ENCODE data around the gene ZC2HC1B. TPM values are rescaled to one million over a fixed set of nuclear protein-coding genes. Genes with fewer than 3 reads are reported as not detected.

Gene ZC2HC1B
- total RNA-seq, 6 experiments from 2014 or later: not detected

- DNase-seq: no peak
- Mint-ChIP-seq H3K4me3 (no peak overlapping the region), H3K9me3 (no peaks in the 10 kb centered on the region), H3K27ac (no peak overlapping the region), H3K27me3 (ENCODE audit: insufficient read depth) (peaks cover 8% of the 10 kb centered on the region), H3K4me1 (ENCODE audit: low read depth) (no peaks in the 10 kb centered on the region), H3K36me3 (ENCODE audit: low read depth) (no peaks in the 10 kb centered on the region; the same call in 1 of the 2 replicates)
- no peak for TF ChIP-seq CTCF (IDR thresholded peaks at IDR 0.05)
These were observed 83.9 kb downstream of the ZC2HC1B start for GRCh38 chr6:143948208-143948607.

- H3K4me3 Mint-ChIP-seq: no peak overlapping the region
- no peak overlapping the region for H3K27ac Mint-ChIP-seq
- no peak for TF ChIP-seq CTCF (IDR thresholded peaks at IDR 0.05)
- H3K36me3 Mint-ChIP-seq (ENCODE audit: low read depth): no peaks in the 10 kb centered on the region; the same call in 1 of the 2 replicates
- no peak for DNase-seq
- H3K27me3 Mint-ChIP-seq (ENCODE audit: insufficient read depth): peaks cover 6% of the 10 kb centered on the region
- H3K9me3 Mint-ChIP-seq: no peaks in the 10 kb centered on the region
- no peaks in the 10 kb centered on the region for H3K4me1 Mint-ChIP-seq (ENCODE audit: low read depth)
These were observed 85.3 kb downstream of the ZC2HC1B start for GRCh38 chr6:143949535-143949934.

GRCh38 chr6:143949962-143950361 is 85.7 kb downstream of the ZC2HC1B start:
- Mint-ChIP-seq H3K27me3 (ENCODE audit: insufficient read depth) (peaks cover 6% of the 10 kb centered on the region), H3K4me1 (ENCODE audit: low read depth) (no peaks in the 10 kb centered on the region), H3K27ac (no peak overlapping the region), H3K36me3 (ENCODE audit: low read depth) (no peaks in the 10 kb centered on the region; the same call in 1 of the 2 replicates), H3K9me3 (no peaks in the 10 kb centered on the region), H3K4me3 (no peak overlapping the region)
- no peak for DNase-seq
- TF ChIP-seq CTCF (IDR thresholded peaks at IDR 0.05): no peak

GRCh38 chr6:143950875-143951274 is 86.6 kb downstream of the ZC2HC1B start:
- H3K27me3 Mint-ChIP-seq (ENCODE audit: insufficient read depth): peaks cover 6% of the 10 kb centered on the region
- DNase-seq: no peak
- no peak overlapping the region for H3K27ac Mint-ChIP-seq

GRCh38 chr6:143952060-143952778 is 87.9 kb downstream of the ZC2HC1B start:
- Mint-ChIP-seq H3K9me3 (no peaks in the 10 kb centered on the region), H3K4me1 (ENCODE audit: low read depth) (no peaks in the 10 kb centered on the region), H3K27me3 (ENCODE audit: insufficient read depth) (peaks cover 8% of the 10 kb centered on the region), H3K36me3 (ENCODE audit: low read depth) (no peaks in the 10 kb centered on the region; the same call in 1 of the 2 replicates), H3K4me3 (no peak overlapping the region), H3K27ac (no peak overlapping the region)
- TF ChIP-seq CTCF (IDR thresholded peaks at IDR 0.05): no peak
- DNase-seq: no peak

More at GRCh38 chr6:143950875-143951274, 86.6 kb downstream of the ZC2HC1B start:
- Mint-ChIP-seq H3K9me3 (no peaks in the 10 kb centered on the region), H3K36me3 (ENCODE audit: low read depth) (no peaks in the 10 kb centered on the region; the same call in 1 of the 2 replicates), H3K4me1 (ENCODE audit: low read depth) (no peaks in the 10 kb centered on the region), H3K4me3 (no peak overlapping the region)
- no peak for TF ChIP-seq CTCF (IDR thresholded peaks at IDR 0.05)
